ENCODE results near the gene SDHAF3. TPM values are rescaled to one million over a fixed set of nuclear protein-coding genes. Genes with fewer than 3 reads are reported as not detected.

Gene SDHAF3
- polyA plus RNA-seq, 1 donor from 2014 or later = 28.3 TPM

GRCh38 chr7:97224316-97224715 is 106.8 kb downstream of the SDHAF3 start:
- no peak overlapping the region for H3K4me3 ChIP-seq (ENCODE audit: low read length)
- no peak overlapping the region for H3K4me2 ChIP-seq (ENCODE audit: low read length)
- H3K9me2 ChIP-seq (ENCODE audit: insufficient read depth, low read length) = no peaks in the 10 kb centered on the region
- no peak overlapping the region for H2AFZ ChIP-seq (ENCODE audit: low read depth, low read length)
- no peak for TF ChIP-seq SMC3 (conservative IDR thresholded peaks at IDR 0.05; ENCODE audit: poor library complexity)
- TF ChIP-seq TAF1 (IDR thresholded peaks at IDR 0.05; ENCODE audit: low read depth) = no peak
- TF ChIP-seq CTCF (IDR thresholded peaks at IDR 0.05; ENCODE audit: poor library complexity, severe bottlenecking) = no peak
- TF ChIP-seq EZH2 (IDR thresholded peaks at IDR 0.05; ENCODE audit: borderline replicate concordance, insufficient read depth, low read length, poor library complexity, severe bottlenecking) = no peak
- TF ChIP-seq RAD21 (conservative IDR thresholded peaks at IDR 0.05) = no peak
- no peak for TF ChIP-seq POLR2AphosphoS5 (IDR thresholded peaks at IDR 0.05)
- no peak for TF ChIP-seq MXI1 (conservative IDR thresholded peaks at IDR 0.05; ENCODE audit: poor library complexity, severe bottlenecking)
- TF ChIP-seq REST (IDR thresholded peaks at IDR 0.05; ENCODE audit: borderline replicate concordance) = no peak
- no peak for TF ChIP-seq EP300 (conservative IDR thresholded peaks at IDR 0.05; ENCODE audit: poor library complexity, severe bottlenecking)
- no peaks in the 10 kb centered on the region for H3K79me2 ChIP-seq (replicated peaks; ENCODE audit: insufficient read depth, low read length)
- no peaks in the 10 kb centered on the region for H4K20me1 ChIP-seq (ENCODE audit: insufficient read depth)
- H3K9ac ChIP-seq (ENCODE audit: low read length) = no peak overlapping the region
- no peaks in the 10 kb centered on the region for H3K27me3 ChIP-seq (ENCODE audit: insufficient read depth, low read depth, low read length)
- no peak overlapping the region for H3K27ac ChIP-seq (ENCODE audit: low read length)
- no peaks in the 10 kb centered on the region for H3K36me3 ChIP-seq (ENCODE audit: insufficient read depth, low read length)
- H3F3A ChIP-seq (ENCODE audit: insufficient read depth, low read length, poor library complexity, severe bottlenecking) = no peaks in the 10 kb centered on the region
- H3K9me3 ChIP-seq (ENCODE audit: low read length) = no peaks in the 10 kb centered on the region

DNA sequence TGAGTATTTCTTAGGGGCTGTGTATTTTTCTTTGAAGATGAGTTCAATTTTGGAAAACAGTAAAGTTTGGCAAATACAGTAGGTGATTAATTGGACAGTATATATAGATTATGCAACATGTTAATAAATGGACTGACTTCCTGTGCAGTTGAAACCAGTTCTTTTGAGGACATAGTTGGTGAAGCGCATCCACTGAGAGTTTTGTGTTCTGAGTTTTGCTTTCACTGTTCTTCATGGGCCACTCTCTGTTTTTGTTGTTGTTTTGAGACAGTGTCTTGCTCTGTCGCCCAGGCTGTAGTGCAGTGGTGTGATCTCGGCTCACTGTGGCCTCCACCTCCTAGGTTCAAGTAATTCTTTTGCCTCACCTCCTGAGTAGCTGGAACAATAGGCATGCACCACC is 109.0 kb downstream of the SDHAF3 start:
- Histone ChIP-seq H3K9ac (ENCODE audit: low read length) (no peak overlapping the region), H3K4me2 (ENCODE audit: low read length) (no peak overlapping the region), H3K27ac (ENCODE audit: low read length) (no peak overlapping the region), H3K9me3 (ENCODE audit: low read length) (no peaks in the 10 kb centered on the region), H3F3A (ENCODE audit: insufficient read depth, low read length, poor library complexity, severe bottlenecking) (no peaks in the 10 kb centered on the region), H3K79me2 (replicated peaks; ENCODE audit: insufficient read depth, low read length) (no peaks in the 10 kb centered on the region), H3K36me3 (ENCODE audit: insufficient read depth, low read length) (no peaks in the 10 kb centered on the region), H3K9me2 (ENCODE audit: insufficient read depth, low read length) (no peaks in the 10 kb centered on the region), H3K27me3 (ENCODE audit: insufficient read depth, low read depth, low read length) (no peaks in the 10 kb centered on the region), H2AFZ (ENCODE audit: low read depth, low read length) (no peak overlapping the region), H3K4me3 (ENCODE audit: low read length) (no peak overlapping the region), H4K20me1 (ENCODE audit: insufficient read depth) (no peaks in the 10 kb centered on the region)
- TF ChIP-seq SMC3 (conservative IDR thresholded peaks at IDR 0.05; ENCODE audit: poor library complexity) (no peak), CTCF (IDR thresholded peaks at IDR 0.05; ENCODE audit: poor library complexity, severe bottlenecking) (no peak), EP300 (conservative IDR thresholded peaks at IDR 0.05; ENCODE audit: poor library complexity, severe bottlenecking) (no peak), EZH2 (IDR thresholded peaks at IDR 0.05; ENCODE audit: borderline replicate concordance, insufficient read depth, low read length, poor library complexity, severe bottlenecking) (no peak), REST (IDR thresholded peaks at IDR 0.05; ENCODE audit: borderline replicate concordance) (no peak), POLR2AphosphoS5 (IDR thresholded peaks at IDR 0.05) (no peak), RAD21 (conservative IDR thresholded peaks at IDR 0.05) (no peak), MXI1 (conservative IDR thresholded peaks at IDR 0.05; ENCODE audit: poor library complexity, severe bottlenecking) (no peak), TAF1 (IDR thresholded peaks at IDR 0.05; ENCODE audit: low read depth) (no peak)
